Erythroblast (primary cell): Measurements from ENCODE around the gene PLCL2.

Experiments
- GATA1 ChIP-seq: IDR thresholded peaks from 2 replicates; pipeline ENCODE4 v1.6.1; 2011; ENCODE audit warnings: low read depth, mild to moderate bottlenecking, control low read depth, low read length, moderate library complexity
- POLR2A ChIP-seq: IDR thresholded peaks from 2 replicates; pipeline ENCODE4 v1.6.1; 2011; ENCODE audit warnings: mild to moderate bottlenecking, low read length

DNA sequence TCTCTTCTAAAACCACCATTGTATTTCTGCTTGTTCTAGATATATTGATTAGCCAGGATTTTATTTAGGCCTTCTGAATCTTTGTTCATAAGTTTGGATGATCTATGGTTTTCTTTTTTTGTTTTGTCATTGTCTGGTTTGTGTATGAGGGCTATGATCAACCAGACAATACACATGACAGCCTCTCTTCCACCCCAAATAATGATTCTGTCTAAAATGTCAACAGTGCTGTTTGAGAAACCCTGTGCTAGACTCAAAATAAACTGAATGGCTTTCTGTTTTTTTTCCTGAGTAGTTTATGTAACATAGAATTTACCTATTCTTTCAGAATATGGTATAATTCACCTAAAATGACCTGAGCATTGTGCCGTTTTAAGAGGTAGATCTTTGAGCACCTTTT lies 66.1 kb downstream of the PLCL2 start:
- no peak for TF ChIP-seq POLR2A
- no peak for TF ChIP-seq GATA1
